Diencephalon (tissue), 1 donor: ENCODE data around the gene ZNF140. TPM values are rescaled to one million over a fixed set of nuclear protein-coding genes. Genes with fewer than 3 reads are reported as not detected.

ENCODE experiments used
- total RNA-seq: library from RNA; depleted of rRNA; stranded (reverse); fragments of >200 nt; gene quantifications from one replicate; pipeline ENCODE4 v1.2.3, GENCODE V29; 2014

Gene ZNF140
- total RNA-seq: 36.4 TPM

GRCh38 chr12:133080368-133081158 is at the start of gene ZNF140:
Gene ZNF140, plus strand, starts transcription at chr12:133080923. Its CDS starts 398 bp downstream, at chr12:133081321.

GRCh38 chr12:133037207-133038005 is 43.3 kb upstream of the ZNF140 start, which contains the start of gene ZNF84:
Gene ZNF84, plus strand, starts transcription at chr12:133037509. Its CDS starts 3,959 bp downstream, at chr12:133041468.

GRCh38 chr12:133130038-133130807 is 49.5 kb downstream of the ZNF140 start, which contains the start of the genes ZNF10 and ZNF891:
Gene ZNF10, plus strand, starts transcription at chr12:133130627. Its CDS starts 13,866 bp downstream, at chr12:133144493.
Gene ZNF891, minus strand, starts transcription at chr12:133130274. Its CDS starts 8,356 bp downstream, at chr12:133121918.

Other genes starting within 250 kb of the ZNF140 start
- gene CHFR, start 193.3 kb upstream of the ZNF140 start, total RNA-seq: 40.6 TPM
- gene ZNF605, start 124.6 kb upstream of the ZNF140 start, total RNA-seq: 22.4 TPM
- gene ZNF26, start 94.6 kb upstream of the ZNF140 start, total RNA-seq: 17.8 TPM
- 97.1 TPM for gene ZNF84, start 43.4 kb upstream of the ZNF140 start, total RNA-seq
- gene ZNF891, start 49.4 kb downstream of the ZNF140 start, total RNA-seq: 9.5 TPM
- 36.0 TPM for gene ZNF10, start 49.7 kb downstream of the ZNF140 start, total RNA-seq
- gene ZNF268, start 100.6 kb downstream of the ZNF140 start, total RNA-seq: 27.0 TPM
- not detected for gene ANHX, start 155.0 kb downstream of the ZNF140 start, total RNA-seq